ENCODE results near the gene CYP4A22. TPM values are rescaled to one million over a fixed set of nuclear protein-coding genes. Genes with fewer than 3 reads are reported as not detected.

Gene CYP4A22
- total and polyA plus RNA-seq, 2 of the 4 experiments (the other 2 are of a cell fraction): not detected

DNA sequence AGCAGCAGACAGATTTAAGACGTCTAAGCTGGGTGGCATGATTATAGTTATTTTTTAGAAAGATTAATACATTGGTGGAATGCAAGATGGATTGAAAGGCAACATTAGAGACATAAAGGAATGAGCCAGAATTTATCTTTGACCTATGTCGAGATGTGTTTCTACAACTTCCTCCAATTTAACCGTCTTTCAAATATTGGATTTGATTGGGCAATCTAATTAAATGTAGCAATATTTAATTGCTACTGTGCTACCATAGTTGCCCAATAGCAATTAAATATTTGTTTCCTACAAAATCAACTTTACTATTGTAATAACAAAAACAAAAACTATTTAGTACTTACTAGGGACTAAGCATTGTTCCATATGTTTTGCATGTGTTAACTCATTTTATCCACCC lies 30.4 kb upstream of the CYP4A22 start:
- Histone ChIP-seq H4K5ac (ENCODE audit: low read depth, low read length) (no peak overlapping the region), H3K4me1 (ENCODE audit: control insufficient read depth, insufficient read depth, low read length) (no peaks in the 10 kb centered on the region), H3K4me3 (ENCODE audit: insufficient read depth, low read depth, low read length) (no peak overlapping the region), H3K9ac (ENCODE audit: low read depth, low read length) (no peak overlapping the region), H3K9me3 (ENCODE audit: control insufficient read depth, insufficient read depth, low read length) (no peaks in the 10 kb centered on the region; the same call in 1 of the 2 replicates), H4K91ac (ENCODE audit: insufficient read depth, low read depth, low read length) (no peak overlapping the region), H3K56ac (ENCODE audit: extremely low read depth, insufficient read depth, low read length) (no peak overlapping the region), H2AK9ac (replicated peaks; ENCODE audit: low read depth, low read length, poor library complexity) (no peak overlapping the region), H2BK20ac (ENCODE audit: low read depth, low read length) (no peak overlapping the region), H2AFZ (replicated peaks; ENCODE audit: low read length, poor library complexity) (no peak overlapping the region), H3K27me3 (ENCODE audit: control insufficient read depth, insufficient read depth, low read length) (no peaks in the 10 kb centered on the region), H3K23ac (ENCODE audit: low read depth, low read length) (no peak overlapping the region), H4K8ac (ENCODE audit: low read depth in 2 of 2, low read length in 2 of 2) (no peak overlapping the region), H3K27ac (ENCODE audit: insufficient read depth, low read length) (no peak overlapping the region), H2AK5ac (ENCODE audit: low read depth, low read length) (no peak overlapping the region), H2BK15ac (ENCODE audit: low read depth, low read length) (no peak overlapping the region), H3K4ac (ENCODE audit: low read depth, low read length) (no peak overlapping the region), H4K20me1 (ENCODE audit: insufficient read depth, low read length) (no peaks in the 10 kb centered on the region), H2BK5ac (ENCODE audit: low read depth, low read length, poor library complexity, severe bottlenecking) (no peak overlapping the region), H3K14ac (replicated peaks; ENCODE audit: low read depth, low read length) (no peak overlapping the region), H3K79me1 (ENCODE audit: low read depth in 1 of 2, low read length in 2 of 2) (no peaks in the 10 kb centered on the region), H3K4me2 (ENCODE audit: low read depth, low read length) (no peak overlapping the region), H3K18ac (ENCODE audit: low read depth, low read length) (no peak overlapping the region), H3K9me1 (ENCODE audit: insufficient read depth, low read length) (no peaks in the 10 kb centered on the region), H3K36me3 (ENCODE audit: control insufficient read depth, insufficient read depth, low read length) (no peaks in the 10 kb centered on the region), H2BK120ac (ENCODE audit: low read depth, low read length) (no peak overlapping the region)
- no CpG with 5 or more reads among the region's 3 CpGs for WGBS, 2 experiments (ENCODE audit: extremely low coverage in 2 of 2, insufficient read length in 1 of 2)
- dilution Hi-C loops (cut with HindIII; ENCODE audit: low sequenced_read_pairs, unreplicated experiment): no loop called here
- no peak for ATAC-seq (ENCODE audit: low read depth)
- intact Hi-C loops (cut with micrococcal nuclease): no loop called here
- ChIA-PET CTCF (no interaction called here), POLR2A (ENCODE audit: unreplicated experiment) (no interaction called here)
- in situ Hi-C loops (cut with MboI; ENCODE audit: low sequenced_read_pairs): no loop called here
- no TSS peak for BruUV-seq (replicated peaks)
- TF ChIP-seq MAFK (IDR thresholded peaks at IDR 0.05; ENCODE audit: low read depth, low read length): no peak
- TF ChIP-seq, protein P1, sequence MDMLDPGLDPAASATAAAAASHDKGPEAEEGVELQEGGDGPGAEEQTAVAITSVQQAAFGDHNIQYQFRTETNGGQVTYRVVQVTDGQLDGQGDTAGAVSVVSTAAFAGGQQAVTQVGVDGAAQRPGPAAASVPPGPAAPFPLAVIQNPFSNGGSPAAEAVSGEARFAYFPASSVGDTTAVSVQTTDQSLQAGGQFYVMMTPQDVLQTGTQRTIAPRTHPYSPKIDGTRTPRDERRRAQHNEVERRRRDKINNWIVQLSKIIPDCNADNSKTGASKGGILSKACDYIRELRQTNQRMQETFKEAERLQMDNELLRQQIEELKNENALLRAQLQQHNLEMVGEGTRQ (IDR thresholded peaks at IDR 0.05; ENCODE audit: low read depth, low read length): no peak
- no peak for TF ChIP-seq MXI1 (IDR thresholded peaks at IDR 0.05; ENCODE audit: borderline replicate concordance, low read depth, low read length)
- TF ChIP-seq SMC3 (IDR thresholded peaks at IDR 0.05; ENCODE audit: low read depth, low read length): no peak
- TF ChIP-seq RFX5 (IDR thresholded peaks at IDR 0.05; ENCODE audit: low read depth, low read length): no peak
- TF ChIP-seq, protein P2, sequence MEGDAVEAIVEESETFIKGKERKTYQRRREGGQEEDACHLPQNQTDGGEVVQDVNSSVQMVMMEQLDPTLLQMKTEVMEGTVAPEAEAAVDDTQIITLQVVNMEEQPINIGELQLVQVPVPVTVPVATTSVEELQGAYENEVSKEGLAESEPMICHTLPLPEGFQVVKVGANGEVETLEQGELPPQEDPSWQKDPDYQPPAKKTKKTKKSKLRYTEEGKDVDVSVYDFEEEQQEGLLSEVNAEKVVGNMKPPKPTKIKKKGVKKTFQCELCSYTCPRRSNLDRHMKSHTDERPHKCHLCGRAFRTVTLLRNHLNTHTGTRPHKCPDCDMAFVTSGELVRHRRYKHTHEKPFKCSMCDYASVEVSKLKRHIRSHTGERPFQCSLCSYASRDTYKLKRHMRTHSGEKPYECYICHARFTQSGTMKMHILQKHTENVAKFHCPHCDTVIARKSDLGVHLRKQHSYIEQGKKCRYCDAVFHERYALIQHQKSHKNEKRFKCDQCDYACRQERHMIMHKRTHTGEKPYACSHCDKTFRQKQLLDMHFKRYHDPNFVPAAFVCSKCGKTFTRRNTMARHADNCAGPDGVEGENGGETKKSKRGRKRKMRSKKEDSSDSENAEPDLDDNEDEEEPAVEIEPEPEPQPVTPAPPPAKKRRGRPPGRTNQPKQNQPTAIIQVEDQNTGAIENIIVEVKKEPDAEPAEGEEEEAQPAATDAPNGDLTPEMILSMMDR (conservative IDR thresholded peaks at IDR 0.05; ENCODE audit: low read depth, low read length): no peak
- TF ChIP-seq FOS (IDR thresholded peaks at IDR 0.05; ENCODE audit: low read depth, low read length): no peak
- TF ChIP-seq BHLHE40 (IDR thresholded peaks at IDR 0.05; ENCODE audit: low read depth, low read length): no peak
- TF ChIP-seq CHD1 (IDR thresholded peaks at IDR 0.05; ENCODE audit: low read depth, low read length): no peak
- TF ChIP-seq CEBPB (IDR thresholded peaks at IDR 0.05; ENCODE audit: low read depth, low read length): no peak
- TF ChIP-seq RCOR1 (IDR thresholded peaks at IDR 0.05; ENCODE audit: insufficient replicate concordance, low read length): no peak
- TF ChIP-seq, protein P3, sequence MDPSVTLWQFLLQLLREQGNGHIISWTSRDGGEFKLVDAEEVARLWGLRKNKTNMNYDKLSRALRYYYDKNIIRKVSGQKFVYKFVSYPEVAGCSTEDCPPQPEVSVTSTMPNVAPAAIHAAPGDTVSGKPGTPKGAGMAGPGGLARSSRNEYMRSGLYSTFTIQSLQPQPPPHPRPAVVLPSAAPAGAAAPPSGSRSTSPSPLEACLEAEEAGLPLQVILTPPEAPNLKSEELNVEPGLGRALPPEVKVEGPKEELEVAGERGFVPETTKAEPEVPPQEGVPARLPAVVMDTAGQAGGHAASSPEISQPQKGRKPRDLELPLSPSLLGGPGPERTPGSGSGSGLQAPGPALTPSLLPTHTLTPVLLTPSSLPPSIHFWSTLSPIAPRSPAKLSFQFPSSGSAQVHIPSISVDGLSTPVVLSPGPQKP (IDR thresholded peaks at IDR 0.05; ENCODE audit: borderline replicate concordance, low read depth, low read length): no peak
- TF ChIP-seq POLR2A (IDR thresholded peaks at IDR 0.05; ENCODE audit: low read depth, low read length): no peak
- no peak for DNase-seq
